Measurements from ENCODE around the gene KRTAP2-4.

The KRTAP2-4 gene

DNA sequence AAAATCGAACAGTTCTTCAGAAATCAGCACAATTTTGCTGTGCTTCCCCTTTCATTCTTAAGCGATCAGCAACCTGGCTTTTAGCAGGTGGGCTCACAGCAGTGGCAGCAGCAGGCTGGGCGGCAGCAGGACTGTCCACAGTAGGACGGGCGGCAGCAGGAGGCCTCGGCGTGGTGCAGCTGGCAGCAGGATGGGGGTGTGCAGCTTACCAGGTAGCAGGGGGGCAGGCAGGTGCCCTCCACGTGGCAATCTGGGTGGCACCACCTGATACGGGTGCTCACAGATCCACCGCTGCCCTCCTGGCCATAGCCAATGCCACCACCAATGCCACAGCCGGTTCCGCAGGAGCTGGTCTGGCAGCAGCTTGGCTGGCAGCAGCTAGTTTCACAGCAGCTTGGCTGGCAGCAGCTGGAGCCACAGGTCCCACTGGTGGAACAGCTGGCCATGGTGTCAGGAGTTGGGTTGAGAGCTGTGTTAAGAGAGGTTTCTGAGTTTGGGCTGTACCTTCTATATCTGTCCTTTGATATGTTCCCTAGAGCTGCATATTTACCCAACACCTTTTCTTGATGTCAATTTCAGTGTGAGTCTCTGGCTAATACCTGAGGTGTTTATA is 35.9 kb downstream of the KRTAP2-4 start, which contains the start of gene KRTAP1-4:
Gene KRTAP1-4, minus strand, starts transcription at position 563 of the 613 bp plus-strand sequence. Its CDS starts 117 bp downstream, at position 446.
- TF ChIP-seq, protein P1, sequence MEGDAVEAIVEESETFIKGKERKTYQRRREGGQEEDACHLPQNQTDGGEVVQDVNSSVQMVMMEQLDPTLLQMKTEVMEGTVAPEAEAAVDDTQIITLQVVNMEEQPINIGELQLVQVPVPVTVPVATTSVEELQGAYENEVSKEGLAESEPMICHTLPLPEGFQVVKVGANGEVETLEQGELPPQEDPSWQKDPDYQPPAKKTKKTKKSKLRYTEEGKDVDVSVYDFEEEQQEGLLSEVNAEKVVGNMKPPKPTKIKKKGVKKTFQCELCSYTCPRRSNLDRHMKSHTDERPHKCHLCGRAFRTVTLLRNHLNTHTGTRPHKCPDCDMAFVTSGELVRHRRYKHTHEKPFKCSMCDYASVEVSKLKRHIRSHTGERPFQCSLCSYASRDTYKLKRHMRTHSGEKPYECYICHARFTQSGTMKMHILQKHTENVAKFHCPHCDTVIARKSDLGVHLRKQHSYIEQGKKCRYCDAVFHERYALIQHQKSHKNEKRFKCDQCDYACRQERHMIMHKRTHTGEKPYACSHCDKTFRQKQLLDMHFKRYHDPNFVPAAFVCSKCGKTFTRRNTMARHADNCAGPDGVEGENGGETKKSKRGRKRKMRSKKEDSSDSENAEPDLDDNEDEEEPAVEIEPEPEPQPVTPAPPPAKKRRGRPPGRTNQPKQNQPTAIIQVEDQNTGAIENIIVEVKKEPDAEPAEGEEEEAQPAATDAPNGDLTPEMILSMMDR (conservative IDR thresholded peaks at IDR 0.05; ENCODE audit: low read depth, low read length): no peak
- no peak for DNase-seq (ENCODE audit: low read depth)
- H3K4me3 ChIP-seq (ENCODE audit: low read length): no peak within 1 kb of the TSS

DNA sequence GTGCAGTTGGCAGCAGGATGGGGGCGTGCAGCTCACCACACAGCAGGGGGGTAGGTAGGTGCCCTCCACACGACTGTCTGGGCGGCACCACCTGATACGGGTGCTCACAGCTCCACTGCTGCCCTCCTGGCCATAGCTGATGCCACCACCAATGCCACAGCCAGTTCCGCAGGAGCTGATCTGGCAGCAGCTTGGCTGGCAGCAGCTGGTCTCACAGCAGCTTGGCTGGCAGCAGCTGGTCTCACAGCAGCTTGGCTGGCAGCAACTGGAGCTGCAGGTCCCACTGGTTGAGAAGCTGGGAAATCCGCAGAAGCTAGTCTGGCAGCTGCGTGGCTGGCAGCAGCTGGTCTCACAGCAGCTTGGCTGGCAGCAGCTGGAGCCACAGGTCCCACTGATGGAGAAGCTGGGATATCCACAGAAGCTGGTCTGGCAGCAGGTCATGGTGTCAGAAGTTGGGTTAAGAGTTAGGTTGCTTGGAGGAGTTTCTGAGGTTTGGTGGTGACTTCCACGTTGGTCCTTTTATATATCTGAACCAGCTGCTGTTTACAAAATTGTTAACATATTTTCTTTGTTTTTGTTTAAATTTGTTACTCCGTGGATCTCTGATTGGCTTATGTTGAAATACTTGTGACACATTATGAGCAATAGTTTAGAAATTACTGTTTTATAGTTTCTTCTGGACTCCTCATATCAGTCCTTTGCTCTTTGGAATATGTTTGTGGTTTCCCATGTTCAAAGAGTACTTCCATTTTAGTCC is 38.8 kb downstream of the KRTAP2-4 start, which contains the start of gene KRTAP1-5:
Gene KRTAP1-5, minus strand, starts transcription at position 494 of the 757 bp plus-strand sequence. Its CDS starts 53 bp downstream, at position 441.
- TF ChIP-seq, protein P1 (conservative IDR thresholded peaks at IDR 0.05; ENCODE audit: low read depth, low read length): no peak
- no peak for DNase-seq (ENCODE audit: low read depth)
- no peak within 1 kb of the TSS for H3K4me3 ChIP-seq (ENCODE audit: low read length)

DNA sequence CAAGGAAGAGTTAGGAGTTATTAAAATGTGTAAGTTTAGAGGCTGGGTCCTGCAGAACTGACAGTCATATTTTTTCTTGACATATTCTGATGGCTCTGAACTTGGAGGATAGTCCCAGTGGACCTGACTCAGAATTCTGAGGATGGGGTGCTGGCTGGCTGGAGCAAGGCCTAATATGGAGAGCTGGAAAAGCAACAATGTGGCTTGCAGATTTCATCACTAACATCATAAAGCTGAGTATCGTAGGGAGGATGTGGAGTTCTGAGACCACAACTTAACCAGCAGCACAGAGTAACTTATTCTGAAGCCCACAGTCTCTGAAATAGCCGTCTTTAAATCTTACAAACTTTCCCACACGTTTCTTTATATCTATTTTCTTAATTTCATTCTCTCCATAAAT is 41.0 kb downstream of the KRTAP2-4 start:
- TF ChIP-seq, protein P1 (conservative IDR thresholded peaks at IDR 0.05; ENCODE audit: low read depth, low read length): no peak
- no peak for DNase-seq (ENCODE audit: low read depth)
- no peak overlapping the region for H3K4me3 ChIP-seq (ENCODE audit: low read length)

DNA sequence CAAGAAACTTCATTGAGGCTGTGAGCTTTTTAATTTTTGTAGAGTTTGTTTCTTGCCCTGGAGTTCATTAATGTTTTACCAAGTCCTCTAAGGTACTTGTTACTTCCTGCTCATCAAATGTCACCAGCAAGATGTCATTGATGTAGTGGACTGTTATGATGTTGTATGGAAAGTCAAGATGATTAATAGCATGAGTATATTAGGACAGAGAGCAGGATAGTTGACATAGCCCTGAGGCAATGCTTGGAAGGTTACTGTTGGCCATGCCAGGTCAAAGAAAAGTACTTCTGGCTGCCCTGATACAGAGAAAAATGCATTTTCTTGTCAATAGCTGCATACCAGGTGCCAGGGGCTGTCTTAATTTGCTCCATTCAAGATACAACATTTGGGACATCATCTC is 45.3 kb downstream of the KRTAP2-4 start:
- no peak for DNase-seq (ENCODE audit: low read depth)

DNA sequence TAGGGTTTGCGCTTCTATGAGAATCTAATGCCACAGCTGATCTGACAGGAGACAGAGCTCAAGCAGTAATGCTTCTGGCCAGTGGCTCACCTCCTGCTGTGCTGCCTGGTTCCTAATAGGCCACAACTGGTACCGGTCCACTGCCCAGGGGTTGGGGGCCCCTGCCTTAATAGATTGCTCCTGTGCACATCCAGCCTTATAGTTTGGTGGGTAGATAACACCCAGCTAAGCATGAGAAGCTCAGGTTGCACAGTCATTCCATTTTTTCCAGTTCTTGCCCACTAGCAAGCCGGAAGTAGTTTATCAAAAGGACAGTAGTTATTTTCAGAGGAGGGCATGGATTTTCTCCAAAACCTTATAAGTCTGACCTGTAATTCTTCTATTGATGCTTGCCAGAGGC is 46.3 kb downstream of the KRTAP2-4 start:
- DNase-seq (ENCODE audit: low read depth): no peak
- TF ChIP-seq, protein P1 (conservative IDR thresholded peaks at IDR 0.05; ENCODE audit: low read depth, low read length): no peak
- H3K4me3 ChIP-seq (ENCODE audit: low read length): no peak overlapping the region

More for the DNA sequence above, 45.3 kb downstream of the KRTAP2-4 start:
- TF ChIP-seq, protein P1 (conservative IDR thresholded peaks at IDR 0.05; ENCODE audit: low read depth, low read length): no peak
- H3K4me3 ChIP-seq (ENCODE audit: low read length): no peak overlapping the region

DNA sequence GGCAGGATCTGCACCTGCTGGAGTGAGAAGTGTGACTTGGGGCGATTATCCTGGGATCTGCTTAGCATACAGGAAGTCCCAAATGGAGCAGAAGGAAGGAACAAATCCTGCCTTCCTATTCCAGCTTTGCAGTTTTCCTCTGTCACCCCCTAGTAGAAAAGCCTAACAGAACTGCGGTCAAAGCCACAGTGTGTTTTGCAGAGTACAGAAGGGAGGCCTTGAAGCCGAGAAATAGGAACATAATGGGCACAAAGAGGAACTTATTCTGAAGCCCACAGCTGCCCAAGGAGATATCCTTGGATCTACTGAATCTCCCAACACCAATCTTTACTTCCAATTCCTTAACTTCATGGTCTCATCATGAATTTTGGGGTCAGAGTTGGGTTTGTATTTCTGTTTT is 47.1 kb downstream of the KRTAP2-4 start:
- DNase-seq (ENCODE audit: low read depth): no peak

More for the DNA sequence above, 47.1 kb downstream of the KRTAP2-4 start:
- TF ChIP-seq, protein P1 (conservative IDR thresholded peaks at IDR 0.05; ENCODE audit: low read depth, low read length): no peak
- no peak overlapping the region for H3K4me3 ChIP-seq (ENCODE audit: low read length)
